RWPE1 (cell line): Measurements from ENCODE around the gene HORMAD2.

ENCODE experiments used
- CTCF ChIA-PET: fragments of 350-600 bp; sonication (Branson Sonifier 250); formaldehyde crosslinking; extraction: SDS; loops from one replicate; lab custom pipeline; 2021; lab: Yijun Ruan, JAX
- POLR2A ChIA-PET: fragments of 400-600 bp; formaldehyde crosslinking; extraction: SDS; loops from one replicate; lab custom pipeline; 2020; ENCODE audit warnings: antibody characterized with exemption; ENCODE audit not compliant: low non-redundant PET; lab: Yijun Ruan, JAX
- DNase-seq: peaks from one replicate; pipeline ENCODE4 v3.0.0; 2012; ENCODE audit warnings: low spot score
- H3K27ac ChIP-seq: fragments of 450-650 bp; 2 replicates; pipeline ENCODE4 v1.5.1; 2017
- TF ChIP-seq, protein P1 (sequence below): fragments of 450-650 bp; conservative IDR thresholded peaks from 2 replicates; pipeline ENCODE4 v1.5.1; 2017; ENCODE audit warnings: low read depth, mild to moderate bottlenecking

The HORMAD2 gene

GRCh38 chr22:30038219-30038618 is 42.0 kb upstream of the HORMAD2 start:
- CTCF ChIA-PET, result interaction anchor here (0.6 kb wide), 1 partner anchor 602 kb away, joined by 4 read pairs; no protein-coding TSS in a partner anchor
- peak; percentile 34 for DNase-seq
- TF ChIP-seq, protein P1, sequence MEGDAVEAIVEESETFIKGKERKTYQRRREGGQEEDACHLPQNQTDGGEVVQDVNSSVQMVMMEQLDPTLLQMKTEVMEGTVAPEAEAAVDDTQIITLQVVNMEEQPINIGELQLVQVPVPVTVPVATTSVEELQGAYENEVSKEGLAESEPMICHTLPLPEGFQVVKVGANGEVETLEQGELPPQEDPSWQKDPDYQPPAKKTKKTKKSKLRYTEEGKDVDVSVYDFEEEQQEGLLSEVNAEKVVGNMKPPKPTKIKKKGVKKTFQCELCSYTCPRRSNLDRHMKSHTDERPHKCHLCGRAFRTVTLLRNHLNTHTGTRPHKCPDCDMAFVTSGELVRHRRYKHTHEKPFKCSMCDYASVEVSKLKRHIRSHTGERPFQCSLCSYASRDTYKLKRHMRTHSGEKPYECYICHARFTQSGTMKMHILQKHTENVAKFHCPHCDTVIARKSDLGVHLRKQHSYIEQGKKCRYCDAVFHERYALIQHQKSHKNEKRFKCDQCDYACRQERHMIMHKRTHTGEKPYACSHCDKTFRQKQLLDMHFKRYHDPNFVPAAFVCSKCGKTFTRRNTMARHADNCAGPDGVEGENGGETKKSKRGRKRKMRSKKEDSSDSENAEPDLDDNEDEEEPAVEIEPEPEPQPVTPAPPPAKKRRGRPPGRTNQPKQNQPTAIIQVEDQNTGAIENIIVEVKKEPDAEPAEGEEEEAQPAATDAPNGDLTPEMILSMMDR, result no peak
- no peak overlapping the region for H3K27ac ChIP-seq
- POLR2A ChIA-PET, result no interaction called here

DNA sequence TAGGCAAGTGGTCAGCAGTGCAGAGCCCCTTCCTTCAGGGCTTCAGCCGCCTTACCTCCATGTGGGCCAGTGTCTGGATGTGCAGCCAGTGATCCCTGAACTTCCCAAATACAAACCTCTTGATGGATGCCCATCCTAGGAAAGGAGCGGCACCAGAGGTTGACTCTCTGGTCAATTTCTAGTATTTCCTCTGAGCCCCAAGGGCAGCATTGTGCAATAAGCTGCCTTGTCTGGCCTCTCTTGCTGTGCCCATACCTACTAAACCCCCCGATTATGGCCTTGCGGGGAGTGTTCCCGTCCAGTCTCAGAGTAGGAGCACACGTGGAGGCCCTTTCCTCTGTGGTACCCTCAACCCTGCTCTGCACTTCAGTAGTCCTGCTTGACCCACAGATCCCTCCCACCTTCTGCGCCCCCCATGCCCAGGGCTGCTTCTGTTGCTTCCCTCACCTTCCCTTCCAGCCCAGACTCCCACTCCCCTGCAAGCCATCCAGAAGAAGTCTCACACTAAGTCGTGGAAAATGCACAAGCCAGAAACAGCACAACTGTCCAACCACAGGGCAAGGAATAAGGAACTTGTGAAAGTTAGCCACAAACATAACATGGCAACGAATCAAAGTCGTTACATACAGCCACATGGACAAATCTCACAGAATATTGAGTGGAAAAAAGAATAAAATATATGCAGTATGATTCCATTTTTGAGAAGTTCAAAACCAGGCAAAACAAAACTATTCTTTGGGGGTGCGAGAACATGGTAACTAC is 39.6 kb upstream of the HORMAD2 start:
- ChIA-PET CTCF (no interaction called here), POLR2A (no interaction called here)
- TF ChIP-seq, protein P1, result no peak
- no peak overlapping the region for H3K27ac ChIP-seq
- no peak for DNase-seq

DNA sequence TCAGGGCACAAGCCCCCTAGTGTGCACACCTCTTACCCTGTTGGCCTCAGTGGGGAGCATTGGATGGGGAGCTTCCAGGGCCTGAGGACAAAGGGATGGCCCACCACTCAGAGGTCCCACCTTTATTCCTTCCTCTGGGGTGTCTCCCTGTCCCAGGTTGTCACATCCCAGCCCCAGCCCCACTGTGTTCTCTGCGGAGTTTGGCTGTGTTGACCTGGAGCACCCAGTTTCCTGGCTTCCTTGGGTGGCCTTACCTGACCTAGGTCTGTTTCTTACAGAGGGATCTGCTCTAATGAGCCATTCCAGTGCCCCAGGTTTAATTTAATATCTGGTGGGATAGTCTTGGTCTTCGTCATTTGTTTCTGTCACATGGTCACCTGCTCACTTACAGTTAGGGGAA is 38.8 kb upstream of the HORMAD2 start:
- TF ChIP-seq, protein P1, result no peak
- H3K27ac ChIP-seq, result no peak overlapping the region
- CTCF ChIA-PET, result no interaction called here
- no peak for DNase-seq
- POLR2A ChIA-PET, result no interaction called here

DNA sequence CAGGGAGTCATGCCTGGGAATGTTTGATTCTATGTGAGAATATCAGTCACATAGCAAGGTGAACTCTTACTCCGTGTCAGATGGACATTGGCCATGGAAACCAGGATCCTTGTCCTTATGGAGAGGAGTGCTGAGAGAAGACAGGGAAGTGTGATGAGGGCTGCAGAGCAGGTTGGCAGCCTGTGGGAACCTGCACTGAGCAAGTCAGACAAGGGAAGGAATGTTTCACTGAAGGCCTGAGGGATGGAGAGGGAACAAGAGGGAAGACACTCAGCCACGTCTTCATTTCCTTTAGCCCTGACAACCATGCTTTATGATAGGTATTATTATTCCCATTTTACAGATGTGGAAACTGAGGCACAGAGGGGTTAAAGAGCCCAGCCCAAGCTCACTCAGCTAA is 38.4 kb upstream of the HORMAD2 start:
- POLR2A ChIA-PET, result no interaction called here
- no peak overlapping the region for H3K27ac ChIP-seq
- CTCF ChIA-PET, result no interaction called here
- TF ChIP-seq, protein P1, result no peak
- DNase-seq, result no peak

GRCh38 chr22:30043161-30043560 is 37.1 kb upstream of the HORMAD2 start:
- no peak overlapping the region for H3K27ac ChIP-seq
- ChIA-PET POLR2A (no interaction called here), CTCF (interaction anchor here (0.6 to 0.7 kb wide), 2 partner anchors 51 to 336 kb away, joined by 3 read pairs; no protein-coding TSS in a partner anchor)
- no peak for DNase-seq
- TF ChIP-seq, protein P1, result no peak

DNA sequence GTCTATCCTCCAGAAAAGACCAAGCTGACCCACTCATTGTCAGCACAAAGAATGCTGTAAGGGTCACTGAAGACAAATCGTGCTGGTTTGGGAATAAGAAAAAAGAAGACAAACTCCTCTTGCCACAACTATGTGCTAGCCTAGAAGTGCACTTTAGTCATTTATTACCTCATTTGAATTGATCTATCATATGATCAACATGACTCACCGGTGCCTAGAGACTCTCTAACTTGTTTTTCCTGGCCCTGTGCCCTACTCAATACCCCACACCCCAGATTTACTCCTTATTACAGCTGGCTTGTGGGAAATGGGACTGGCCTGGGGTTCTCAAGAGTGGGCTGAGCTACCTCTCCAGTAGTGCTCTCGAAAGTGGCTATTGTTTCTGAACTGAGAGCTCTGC is 35.9 kb upstream of the HORMAD2 start:
- POLR2A ChIA-PET, result no interaction called here

More for the DNA sequence above, 35.9 kb upstream of the HORMAD2 start:
- H3K27ac ChIP-seq, result no peak overlapping the region
- CTCF ChIA-PET, result no interaction called here
- TF ChIP-seq, protein P1, result no peak
- DNase-seq, result peak; percentile 58
